Cardiac septum (tissue), 1 donor: ENCODE results near the gene DPYSL4. TPM values are rescaled to one million over a fixed set of nuclear protein-coding genes. Genes with fewer than 3 reads are reported as not detected.

ENCODE experiments used
- DNase-seq: peaks from one replicate; pipeline ENCODE4 v3.0.0-alpha.2; 2020; ENCODE audit warnings: low spot score
- intact Hi-C: fragments of 100-400 bp; cut with DNase I; formaldehyde crosslinking; loops from one replicate; pipeline ENCODE4 v1.14.0; 2022
- total RNA-seq: library from RNA; stranded (reverse); fragmentation: NEBNext Ultra II Directional; extraction: Animal tissue kit (Norgen Biotek cat#: 25700); gene quantifications from one replicate; pipeline ENCODE4 v1.2.1, GENCODE V29; 2021
- donor health status: DM: no; HTN: no; CAD: no.

DPYSL4 gene
- total RNA-seq, 1 donor from 2014 or later = 55.4 TPM

- intact Hi-C loops = no loop called here
- no peak for DNase-seq
Observed at GRCh38 chr10:132189016-132189415, 2.3 kb downstream of the DPYSL4 start.

DNA sequence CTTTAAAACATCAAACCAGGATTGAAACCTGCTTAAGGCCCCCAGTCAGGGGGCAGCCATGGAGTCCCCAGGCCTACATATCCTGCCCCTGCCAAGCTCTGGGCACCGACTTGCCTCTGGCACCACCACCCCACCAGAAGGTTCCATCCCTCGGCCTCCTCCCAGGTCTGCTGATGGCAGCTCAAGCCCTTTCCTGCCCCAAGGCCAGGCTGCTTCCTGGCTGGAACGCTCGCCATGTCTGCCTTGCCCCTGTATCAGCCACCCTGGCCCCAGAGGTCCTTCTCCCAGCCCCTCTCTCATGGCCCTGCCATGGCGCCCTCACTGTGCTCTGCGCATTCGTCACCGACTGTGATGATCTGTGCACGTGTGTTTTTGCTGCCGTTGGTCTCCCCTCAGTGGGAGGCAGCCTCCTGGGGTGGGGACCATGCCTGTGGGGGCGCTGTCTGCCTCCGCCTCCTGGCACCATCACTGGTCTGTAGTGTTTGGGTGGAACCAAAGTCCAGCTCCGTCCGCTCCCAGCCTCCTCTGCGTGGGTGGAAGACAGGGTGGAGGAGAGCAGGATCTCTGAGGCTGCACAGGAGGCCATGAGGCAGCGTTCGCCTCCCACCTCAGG, 3.2 kb downstream of the DPYSL4 start:
- no peak for DNase-seq
- intact Hi-C loops = no loop called here

DNA sequence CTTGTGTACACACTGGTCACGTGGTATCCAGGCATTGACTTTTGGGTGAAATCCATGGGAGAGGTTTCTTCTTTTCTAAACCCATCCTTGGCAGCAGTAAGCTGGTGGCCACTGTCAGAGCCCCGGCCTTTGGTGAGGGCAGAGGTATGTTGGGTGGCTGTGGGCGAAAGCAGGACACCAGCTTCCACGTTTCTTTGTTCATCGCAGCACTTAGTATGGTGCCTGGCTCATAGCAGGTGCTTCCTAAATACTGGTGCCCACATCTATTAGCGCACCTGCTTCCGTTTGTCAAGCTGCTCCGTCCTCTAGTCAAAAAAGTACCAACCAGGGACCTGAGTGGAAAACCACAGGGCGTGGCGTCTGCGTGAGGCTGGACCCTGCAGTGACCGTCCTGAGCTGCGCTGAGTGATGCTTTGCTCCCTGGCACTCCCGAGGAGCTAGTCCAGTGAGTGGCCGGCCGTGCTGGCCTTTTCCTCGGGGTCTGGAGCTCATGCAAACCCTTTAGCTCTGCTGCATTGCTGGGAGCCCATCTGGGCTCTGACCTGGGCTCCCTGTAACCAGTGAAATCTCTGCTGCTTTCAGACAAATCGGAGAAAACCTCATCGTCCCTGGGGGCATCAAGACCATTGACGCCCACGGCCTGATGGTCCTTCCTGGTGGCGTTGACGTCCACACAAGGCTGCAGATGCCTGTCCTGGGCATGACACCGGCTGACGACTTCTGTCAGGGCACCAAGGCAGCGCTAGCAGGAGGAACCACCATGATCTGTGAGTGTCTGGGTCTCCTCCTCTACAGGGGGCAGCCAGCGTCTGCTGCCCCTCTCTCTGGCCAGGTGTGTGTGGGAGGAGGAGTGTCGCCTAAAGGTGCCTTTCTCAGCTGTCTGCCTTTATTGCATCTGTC, 5.6 kb downstream of the DPYSL4 start:
- intact Hi-C loops = no loop called here
- DNase-seq = peak; percentile 72

- intact Hi-C loops = no loop called here
- DNase-seq = peak; percentile 88
Observed at GRCh38 chr10:132192991-132193665, 6.4 kb downstream of the DPYSL4 start.

DNA sequence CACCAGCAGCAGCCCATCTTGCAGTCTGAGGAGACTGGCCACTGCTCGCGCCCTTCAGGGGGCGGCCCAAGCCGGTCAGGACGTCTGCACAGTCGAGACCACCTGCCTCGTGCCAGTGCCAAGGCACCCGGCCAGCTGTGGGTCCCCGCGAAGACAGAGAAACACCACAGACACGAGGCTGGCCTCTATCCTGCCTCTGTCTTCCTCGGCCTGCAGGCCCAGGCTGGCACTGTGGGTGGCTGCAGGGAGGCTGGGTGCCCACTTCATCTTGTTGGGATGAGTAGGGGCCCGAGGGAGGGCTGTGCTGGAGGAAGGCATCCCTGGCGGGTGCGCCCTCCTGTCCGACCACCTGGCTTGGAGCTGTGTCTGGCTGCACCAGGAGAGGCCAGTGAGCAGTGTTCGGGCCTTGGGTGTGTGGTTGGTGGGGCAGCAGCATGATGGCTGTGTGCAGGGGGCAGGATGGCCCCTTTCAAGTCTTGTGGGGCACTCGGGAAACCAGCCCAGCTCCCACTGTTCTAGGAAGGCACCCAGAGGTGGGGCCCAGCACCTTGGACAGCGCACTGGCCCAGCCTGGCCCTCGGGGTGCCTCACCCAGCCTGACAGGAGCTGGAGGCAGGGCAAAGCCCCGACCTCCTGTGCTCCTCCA, 7.3 kb downstream of the DPYSL4 start:
- intact Hi-C loops = no loop called here
- peak; percentile 76 for DNase-seq

GRCh38 chr10:132194726-132195125, 8.0 kb downstream of the DPYSL4 start:
- DNase-seq = peak; percentile 67
- intact Hi-C loops = no loop called here

GRCh38 chr10:132195366-132196075, 8.8 kb downstream of the DPYSL4 start:
- DNase-seq = peak; percentile 72
- intact Hi-C loops = no loop called here

DNA sequence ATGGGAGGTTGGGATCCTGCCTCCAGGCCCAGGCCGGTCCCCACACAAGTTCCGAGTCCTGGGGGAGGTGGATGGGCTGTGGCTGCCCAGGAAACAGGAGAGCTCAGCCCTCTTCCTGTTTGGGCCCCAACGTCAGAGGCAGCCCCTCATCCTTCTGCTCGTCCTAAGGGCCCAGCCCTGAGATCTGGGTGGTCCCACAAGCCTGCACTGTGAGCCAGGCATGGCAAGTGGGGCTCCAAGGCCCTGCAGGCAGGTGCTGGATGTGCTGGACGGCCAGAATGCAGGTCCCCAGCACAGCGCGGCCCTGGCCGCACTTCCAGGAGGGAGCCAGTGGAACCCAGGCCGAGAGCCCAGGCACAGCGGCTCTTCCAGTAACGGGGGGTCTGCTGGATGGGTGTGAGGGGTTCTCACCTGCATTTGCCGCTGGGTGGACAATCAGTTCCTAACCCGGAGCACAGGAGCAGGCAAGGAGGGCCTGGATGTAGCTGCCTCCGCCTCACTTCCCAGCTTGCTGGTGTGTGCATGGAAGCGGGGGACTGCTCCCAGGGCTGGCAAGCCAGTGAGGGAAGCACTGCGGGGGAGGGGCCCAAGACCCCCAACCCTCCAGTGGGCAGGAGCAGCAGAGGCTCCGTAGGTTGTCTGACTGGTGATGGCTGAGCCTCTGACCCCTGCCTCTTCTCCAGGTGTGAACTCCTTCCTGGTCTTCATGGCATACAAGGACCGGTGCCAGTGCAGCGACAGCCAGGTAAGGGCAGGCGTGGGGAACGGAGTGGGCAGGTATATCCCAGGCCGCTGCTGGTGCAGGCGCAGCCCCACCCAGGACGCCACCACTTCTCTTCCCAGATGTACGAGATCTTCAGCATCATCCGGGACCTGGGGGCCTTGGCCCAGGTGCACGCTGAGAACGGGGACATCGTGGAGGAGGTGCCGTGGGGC, 9.7 kb downstream of the DPYSL4 start:
- DNase-seq = peak; percentile 73
- intact Hi-C loops = no loop called here

DNA sequence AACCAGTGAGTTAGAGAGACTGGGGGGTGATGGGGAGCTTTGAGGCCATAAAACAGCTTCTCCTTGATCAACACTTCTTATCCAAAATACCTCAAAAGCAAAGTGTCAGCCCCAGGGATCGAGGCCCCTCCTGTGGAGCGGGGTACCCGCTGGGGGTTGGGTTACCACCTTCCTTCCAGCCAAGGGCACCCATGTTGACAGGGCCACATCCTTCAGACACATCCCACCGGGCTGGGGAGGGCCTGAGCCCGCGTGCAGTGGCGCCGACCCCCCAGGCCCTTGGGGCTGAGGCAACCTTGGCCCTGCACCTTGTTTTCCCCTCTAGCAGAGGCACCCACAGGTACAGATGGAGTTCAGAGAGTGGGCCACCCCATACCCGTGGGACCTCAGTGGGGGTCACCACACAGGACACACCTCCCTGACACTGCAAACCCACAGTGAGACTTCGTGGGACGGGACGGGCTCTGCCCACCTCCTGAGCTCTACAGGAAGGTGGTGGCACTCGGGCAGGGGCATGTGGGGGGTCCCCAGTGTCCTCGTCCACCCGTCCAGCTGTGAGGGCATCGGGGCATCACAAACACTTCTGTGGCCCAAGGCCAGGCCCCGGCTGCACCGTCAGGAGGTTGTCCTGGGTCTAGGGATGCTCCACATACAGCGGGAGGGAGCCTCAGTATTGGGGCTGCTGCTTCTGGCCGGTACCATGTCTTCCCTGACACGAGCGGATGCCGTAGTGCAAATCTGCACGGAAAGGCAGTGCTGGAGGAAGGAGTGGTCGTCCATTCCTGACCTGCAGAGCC, 10.7 kb downstream of the DPYSL4 start:
- DNase-seq = peak; percentile 51

DNA sequence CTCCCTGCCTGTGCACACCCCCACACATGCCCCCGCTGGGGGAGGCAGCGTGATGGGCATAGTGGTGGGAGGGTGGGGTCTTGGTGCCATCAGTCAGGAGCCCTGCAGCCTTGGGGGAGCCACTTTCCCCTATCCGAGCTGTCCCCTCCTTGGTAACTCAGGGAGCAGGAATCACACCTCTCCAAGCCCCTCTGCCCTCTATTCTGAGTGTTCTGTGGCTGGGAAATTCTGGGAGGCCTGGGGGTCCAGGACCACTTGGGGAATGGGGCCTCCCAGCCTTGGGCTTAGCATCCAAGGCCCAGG, 11.3 kb downstream of the DPYSL4 start:
- intact Hi-C loops = no loop called here
- no peak for DNase-seq

More for the DNA sequence above, 10.7 kb downstream of the DPYSL4 start:
- intact Hi-C loops = no loop called here

DNA sequence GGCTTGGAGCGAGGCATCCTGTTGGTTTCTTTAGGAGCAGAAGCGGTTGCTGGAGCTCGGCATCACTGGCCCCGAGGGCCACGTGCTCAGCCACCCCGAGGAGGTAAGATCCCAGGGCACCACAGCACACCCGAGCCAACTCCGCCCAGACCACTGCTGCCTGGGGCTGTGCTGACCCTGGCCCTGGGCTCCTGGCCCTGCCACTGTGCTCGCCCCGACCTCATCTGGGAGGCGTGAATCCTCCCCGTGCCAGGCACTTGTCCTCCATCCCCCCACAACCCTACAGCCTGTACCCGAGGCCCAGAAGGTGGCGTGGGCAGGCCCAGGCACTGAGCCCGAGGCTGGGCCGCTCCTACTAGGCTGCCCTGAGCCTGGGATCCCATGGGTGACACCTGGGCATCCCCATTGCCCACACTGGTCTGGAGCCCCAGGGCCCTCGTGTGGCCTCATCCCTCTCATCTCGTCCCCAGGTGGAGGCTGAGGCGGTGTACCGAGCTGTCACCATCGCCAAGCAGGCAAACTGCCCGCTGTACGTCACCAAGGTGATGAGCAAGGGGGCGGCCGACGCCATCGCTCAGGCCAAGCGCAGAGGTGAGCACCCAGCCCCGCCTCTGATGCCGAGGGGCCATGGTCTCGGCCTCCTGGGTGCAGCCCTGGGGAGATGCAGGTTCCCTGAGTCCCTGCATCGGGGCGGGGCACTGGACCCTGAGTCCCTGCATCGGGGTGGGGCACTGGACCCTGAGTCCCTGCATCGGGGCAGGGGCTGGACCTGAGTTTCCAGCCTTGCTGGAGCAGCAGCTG, 11.8 kb downstream of the DPYSL4 start:
- no peak for DNase-seq
- intact Hi-C loops = no loop called here

DNA sequence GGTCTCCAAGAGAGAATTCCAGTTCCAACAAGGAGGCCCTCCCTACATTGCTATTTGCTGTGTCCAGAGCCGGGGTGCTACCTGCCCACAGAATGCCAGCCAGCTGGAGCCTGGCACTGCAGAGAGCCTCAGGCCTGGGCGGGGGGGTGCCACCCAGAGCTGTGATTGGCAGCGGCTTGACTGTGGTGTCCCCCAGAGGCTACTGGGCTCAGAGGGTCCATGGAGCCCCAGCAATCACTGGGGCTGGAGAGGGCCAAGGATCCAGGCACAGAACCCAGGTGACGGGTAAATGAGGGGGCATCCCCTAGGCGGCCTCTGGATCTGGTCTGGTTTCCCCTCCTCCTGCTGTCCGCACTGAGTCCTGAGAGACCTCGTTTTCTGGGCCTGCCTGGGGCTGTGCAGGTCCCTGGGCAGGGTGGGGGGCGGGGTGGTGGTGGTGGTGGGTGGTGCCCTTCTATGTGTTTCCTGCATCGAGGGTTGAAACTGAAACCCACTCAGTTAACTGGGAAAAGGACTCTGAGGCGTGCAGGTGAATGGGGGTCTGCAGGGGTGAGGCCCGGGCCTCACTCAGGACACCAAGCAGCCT, 12.6 kb downstream of the DPYSL4 start:
- no peak for DNase-seq
- intact Hi-C loops = no loop called here

DNA sequence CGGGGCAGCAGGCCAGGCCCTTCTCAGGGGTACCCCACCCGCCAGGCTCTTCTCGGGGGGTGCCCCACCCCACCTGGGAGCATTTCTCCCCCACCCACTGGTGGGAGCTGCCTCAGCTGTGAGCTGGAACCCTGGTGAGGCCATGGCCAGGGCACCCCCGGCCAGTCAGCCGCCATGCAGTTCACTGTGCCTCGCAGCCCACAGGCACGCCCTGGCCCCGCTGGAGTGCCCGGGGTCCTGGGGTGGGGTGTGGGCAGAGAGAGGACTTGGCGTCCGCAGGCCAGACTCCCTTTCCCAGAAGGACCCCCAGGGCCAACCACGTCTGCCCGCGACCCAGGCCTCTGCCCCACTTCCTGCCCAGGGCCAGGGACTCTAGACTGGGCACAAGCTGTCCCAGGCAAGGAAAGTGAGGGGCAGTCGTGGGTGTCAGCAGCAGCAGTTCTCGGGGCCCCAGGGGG, 13.1 kb downstream of the DPYSL4 start:
- intact Hi-C loops = no loop called here
- DNase-seq = no peak

- intact Hi-C loops = no loop called here
- DNase-seq = no peak
Observed at GRCh38 chr10:132200344-132201110, 13.8 kb downstream of the DPYSL4 start.

GRCh38 chr10:132201111-132201969, 14.6 kb downstream of the DPYSL4 start:
- intact Hi-C loops = no loop called here
- DNase-seq = no peak
